ENCODE results near the gene ACD. TPM values are rescaled to one million over a fixed set of nuclear protein-coding genes. Genes with fewer than 3 reads are reported as not detected.

The ACD gene
- total RNA-seq, 3 donors from 2014 or later, result 19.4 to 20.6 (median 19.8) TPM

GRCh38 chr16:67637625-67638024 is 22.4 kb downstream of the ACD start:
- intact Hi-C loops (cut with DNase I; ENCODE audit: low total_unique reads), result no loop called here
- no peak for DNase-seq (ENCODE audit: low spot score in 2 of 2)
- Histone ChIP-seq H3K27ac (no peak overlapping the region), H3K36me3 (peaks cover 4% of the 10 kb centered on the region), H3K27me3 (no peaks in the 10 kb centered on the region), H3K9me3 (no peaks in the 10 kb centered on the region), H3K4me3 (no peak overlapping the region), H3K4me1 (no peaks in the 10 kb centered on the region)
- TF ChIP-seq POLR2A (IDR thresholded peaks at IDR 0.05) (no peak), CTCF (IDR thresholded peaks at IDR 0.05) (no peak), POLR2AphosphoS5 (IDR thresholded peaks at IDR 0.05) (no peak)

GRCh38 chr16:67636713-67637112 is 23.3 kb downstream of the ACD start:
- no peak overlapping the region for H3K27ac ChIP-seq
- no peak overlapping the region for H3K4me3 ChIP-seq
- peaks cover 4% of the 10 kb centered on the region for H3K36me3 ChIP-seq
- intact Hi-C loops (cut with DNase I; ENCODE audit: low total_unique reads), result no loop called here
- H3K9me3 ChIP-seq, result no peaks in the 10 kb centered on the region
- H3K27me3 ChIP-seq, result no peaks in the 10 kb centered on the region
- TF ChIP-seq CTCF (IDR thresholded peaks at IDR 0.05) (no peak), POLR2A (IDR thresholded peaks at IDR 0.05) (no peak), POLR2AphosphoS5 (IDR thresholded peaks at IDR 0.05) (no peak)
- no peak for DNase-seq (ENCODE audit: low spot score in 2 of 2)
- H3K4me1 ChIP-seq, result peaks cover 0 to 3% of the 10 kb centered on the region in 2 donors

- H3K27me3 ChIP-seq, result no peaks in the 10 kb centered on the region
- H3K9me3 ChIP-seq, result no peaks in the 10 kb centered on the region
- H3K4me3 ChIP-seq, result no peak overlapping the region
- no peak for TF ChIP-seq POLR2AphosphoS5 (IDR thresholded peaks at IDR 0.05)
- no peak for TF ChIP-seq POLR2A (IDR thresholded peaks at IDR 0.05)
- no peak for TF ChIP-seq CTCF (IDR thresholded peaks at IDR 0.05)
- H3K4me1 ChIP-seq, result peaks cover 0 to 3% of the 10 kb centered on the region in 2 donors
- no peak overlapping the region for H3K27ac ChIP-seq
- H3K36me3 ChIP-seq, result peaks cover 3% of the 10 kb centered on the region
- DNase-seq (ENCODE audit: low spot score in 2 of 2), result no peak
- intact Hi-C loops (cut with DNase I; ENCODE audit: low total_unique reads), result no loop called here
Observed at GRCh38 chr16:67632415-67633172, 27.5 kb downstream of the ACD start.

GRCh38 chr16:67628216-67628615 is 31.8 kb downstream of the ACD start:
- H3K27ac ChIP-seq, result no peak overlapping the region
- H3K4me1 ChIP-seq, result peaks cover 0 to 3% of the 10 kb centered on the region in 2 donors
- H3K4me3 ChIP-seq, result no peak overlapping the region
- intact Hi-C loops (cut with DNase I; ENCODE audit: low total_unique reads), result no loop called here
- peaks cover 8% of the 10 kb centered on the region for H3K36me3 ChIP-seq
- no peaks in the 10 kb centered on the region for H3K27me3 ChIP-seq
- DNase-seq (ENCODE audit: low spot score in 2 of 2), result no peak
- H3K9me3 ChIP-seq, result no peaks in the 10 kb centered on the region
- TF ChIP-seq POLR2A (IDR thresholded peaks at IDR 0.05), result no peak
- no peak for TF ChIP-seq CTCF (IDR thresholded peaks at IDR 0.05)
- no peak for TF ChIP-seq POLR2AphosphoS5 (IDR thresholded peaks at IDR 0.05)

GRCh38 chr16:67613808-67614207 is 46.3 kb downstream of the ACD start:
- intact Hi-C loops (cut with DNase I; ENCODE audit: low total_unique reads), result no loop called here
- DNase-seq (ENCODE audit: low spot score in 2 of 2), result no peak
- Histone ChIP-seq H3K4me3 (no peak overlapping the region), H3K4me1 (no peaks in the 10 kb centered on the region), H3K27ac (no peak overlapping the region), H3K36me3 (peaks cover 5% of the 10 kb centered on the region), H3K27me3 (no peaks in the 10 kb centered on the region), H3K9me3 (no peaks in the 10 kb centered on the region)
- TF ChIP-seq CTCF (IDR thresholded peaks at IDR 0.05) (no peak), POLR2AphosphoS5 (IDR thresholded peaks at IDR 0.05) (no peak), POLR2A (IDR thresholded peaks at IDR 0.05) (no peak)

Data from breast epithelium (tissue), 4 donors.